Measurements from ENCODE around the gene ZNF775. TPM values are rescaled to one million over a fixed set of nuclear protein-coding genes. Genes with fewer than 3 reads are reported as not detected.

ZNF775 gene
- total RNA-seq, 6 experiments from 2014 or later, result 0.44 to 1.6 (median 0.96) TPM

- Histone ChIP-seq H3K9me3 (no peaks in the 10 kb centered on the region), H3K4me1 (peaks cover 0 to 41% (median 12%) of the 10 kb centered on the region in 4 donors), H3K27ac (peak overlapping the region; percentile 33 to 84 (median 63)), H3K36me3 (no peaks in the 10 kb centered on the region), H3K27me3 (no peaks in the 10 kb centered on the region), H3K4me3 (no peak overlapping the region)
- intact Hi-C loops (cut with DNase I), result no loop called here
- no peak for ATAC-seq
- DNase-seq, result no peak
- WGBS (ENCODE audit: insufficient coverage, low coverage, low lambda C conversion rate, missing lambda C conversion rate), result 88% methylated on average over 4 of the region's 7 CpGs
- no peak for TF ChIP-seq POLR2A (IDR thresholded peaks at IDR 0.05)
- TF ChIP-seq CTCF (IDR thresholded peaks at IDR 0.05), result no peak
Observed at GRCh38 chr7:150388306-150388705, 9.2 kb downstream of the ZNF775 start.

GRCh38 chr7:150388709-150389531 is 9.8 kb downstream of the ZNF775 start:
- H3K36me3 ChIP-seq, result no peaks in the 10 kb centered on the region
- peak; percentile 89 to 95 (median 94) for DNase-seq
- intact Hi-C loops (cut with DNase I), result no loop called here
- 50% methylated on average over 7 of the region's 20 CpGs for WGBS (ENCODE audit: insufficient coverage, low coverage, low lambda C conversion rate, missing lambda C conversion rate)
- no peaks in the 10 kb centered on the region for H3K9me3 ChIP-seq
- H3K27me3 ChIP-seq, result no peaks in the 10 kb centered on the region
- peak; percentile 98 to 99 (median 98) for ATAC-seq
- no peak overlapping the region for H3K4me3 ChIP-seq
- no peak for TF ChIP-seq POLR2A (IDR thresholded peaks at IDR 0.05)
- TF ChIP-seq CTCF (IDR thresholded peaks at IDR 0.05), result peak; percentile 82 to 99 (median 96)
- peaks cover 0 to 36% (median 11%) of the 10 kb centered on the region in 4 donors for H3K4me1 ChIP-seq
- H3K27ac ChIP-seq, result peak overlapping the region; percentile 33 to 84 (median 63)

GRCh38 chr7:150389532-150389816 is 10.3 kb downstream of the ZNF775 start:
- 70% methylated on average over 2 of the region's 5 CpGs for WGBS (ENCODE audit: insufficient coverage, low coverage, low lambda C conversion rate, missing lambda C conversion rate)
- TF ChIP-seq POLR2A (IDR thresholded peaks at IDR 0.05), result no peak
- no peak for TF ChIP-seq CTCF (IDR thresholded peaks at IDR 0.05)
- Histone ChIP-seq H3K36me3 (no peaks in the 10 kb centered on the region), H3K27ac (peak overlapping the region in 2 of 3 donors; percentile 61 to 84), H3K9me3 (no peaks in the 10 kb centered on the region), H3K4me1 (peaks cover 0 to 31% (median 9%) of the 10 kb centered on the region in 4 donors), H3K27me3 (no peaks in the 10 kb centered on the region), H3K4me3 (no peak overlapping the region)
- DNase-seq (no peak), ATAC-seq (no peak)
- intact Hi-C loops (cut with DNase I), result no loop called here

GRCh38 chr7:150390205-150390604 is 11.1 kb downstream of the ZNF775 start:
- TF ChIP-seq POLR2A (IDR thresholded peaks at IDR 0.05) (no peak), CTCF (IDR thresholded peaks at IDR 0.05) (no peak)
- Histone ChIP-seq H3K27ac (no peak overlapping the region), H3K4me1 (peaks cover 0 to 24% (median 9%) of the 10 kb centered on the region in 4 donors), H3K27me3 (no peaks in the 10 kb centered on the region), H3K4me3 (no peak overlapping the region), H3K36me3 (no peaks in the 10 kb centered on the region), H3K9me3 (no peaks in the 10 kb centered on the region)
- ATAC-seq, result no peak
- DNase-seq, result no peak
- WGBS (ENCODE audit: insufficient coverage, low coverage, low lambda C conversion rate, missing lambda C conversion rate), result 100% methylated on average over 1 of the region's 7 CpGs
- intact Hi-C loops (cut with DNase I), result no loop called here

Measured in right lobe of liver (tissue), 6 donors.